Activated B cell treated with CpG ODN at 0.5 μM for 24 hours (primary cell): ENCODE measurements around the gene HHATL. TPM values are rescaled to one million over a fixed set of nuclear protein-coding genes. Genes with fewer than 3 reads are reported as not detected.

ENCODE experiments used
- ATAC-seq: fragments of 200-7000 bp; cut with Tn5 transposase; one replicate; pipeline ENCODE4 v1.10.0; 2021; ENCODE audit warnings: low read depth, mild to moderate bottlenecking, moderate library complexity
- CTCF ChIA-PET: fragments of 350-600 bp; sonication (Branson Sonifier 250); formaldehyde crosslinking; loops from one replicate; lab custom pipeline; 2021; ENCODE audit warnings: antibody characterized with exemption; lab: Charles Lee
- POLR2A ChIA-PET: fragments of 350-600 bp; sonication (Branson Sonifier 250); formaldehyde crosslinking; loops from one replicate; lab custom pipeline; 2021; ENCODE audit warnings: antibody characterized with exemption; lab: Charles Lee
- DNase-seq: peaks from one replicate; pipeline ENCODE4 v3.0.0; 2022
- H3K27ac Mint-ChIP-seq: one replicate; pipeline ENCODE4 v1.8.0; 2020; ENCODE audit warnings: mixed read lengths
- H3K27me3 Mint-ChIP-seq: one replicate; pipeline ENCODE4 v1.8.0; 2021; ENCODE audit warnings: mixed read lengths
- H3K36me3 Mint-ChIP-seq: one replicate; pipeline ENCODE4 v1.8.0; 2021; ENCODE audit warnings: low read depth, mixed read lengths
- H3K4me1 Mint-ChIP-seq: one replicate; pipeline ENCODE4 v1.8.0; 2021; ENCODE audit warnings: mixed read lengths
- H3K4me3 Mint-ChIP-seq: one replicate; pipeline ENCODE4 v1.8.0; 2020; ENCODE audit warnings: mild to moderate bottlenecking, mixed read lengths
- H3K9me3 Mint-ChIP-seq: one replicate; pipeline ENCODE4 v1.8.0; 2020; ENCODE audit warnings: mixed read lengths
- CTCF ChIP-seq: fragments of 200-600 bp; IDR thresholded peaks from one replicate; pipeline ENCODE4 v1.8.0; 2022; ENCODE audit warnings: antibody characterized with exemption, mild to moderate bottlenecking
- intact Hi-C: fragments of 100-400 bp; cut with micrococcal nuclease; formaldehyde crosslinking; loops from one replicate; pipeline ENCODE4 v1.15.1; 2024
- total RNA-seq: library from RNA; stranded (reverse); gene quantifications from 2 replicates; pipeline ENCODE4 v1.2.3, GENCODE V29; 2022

HHATL gene
- not detected in 2 replicates for total RNA-seq

DNA sequence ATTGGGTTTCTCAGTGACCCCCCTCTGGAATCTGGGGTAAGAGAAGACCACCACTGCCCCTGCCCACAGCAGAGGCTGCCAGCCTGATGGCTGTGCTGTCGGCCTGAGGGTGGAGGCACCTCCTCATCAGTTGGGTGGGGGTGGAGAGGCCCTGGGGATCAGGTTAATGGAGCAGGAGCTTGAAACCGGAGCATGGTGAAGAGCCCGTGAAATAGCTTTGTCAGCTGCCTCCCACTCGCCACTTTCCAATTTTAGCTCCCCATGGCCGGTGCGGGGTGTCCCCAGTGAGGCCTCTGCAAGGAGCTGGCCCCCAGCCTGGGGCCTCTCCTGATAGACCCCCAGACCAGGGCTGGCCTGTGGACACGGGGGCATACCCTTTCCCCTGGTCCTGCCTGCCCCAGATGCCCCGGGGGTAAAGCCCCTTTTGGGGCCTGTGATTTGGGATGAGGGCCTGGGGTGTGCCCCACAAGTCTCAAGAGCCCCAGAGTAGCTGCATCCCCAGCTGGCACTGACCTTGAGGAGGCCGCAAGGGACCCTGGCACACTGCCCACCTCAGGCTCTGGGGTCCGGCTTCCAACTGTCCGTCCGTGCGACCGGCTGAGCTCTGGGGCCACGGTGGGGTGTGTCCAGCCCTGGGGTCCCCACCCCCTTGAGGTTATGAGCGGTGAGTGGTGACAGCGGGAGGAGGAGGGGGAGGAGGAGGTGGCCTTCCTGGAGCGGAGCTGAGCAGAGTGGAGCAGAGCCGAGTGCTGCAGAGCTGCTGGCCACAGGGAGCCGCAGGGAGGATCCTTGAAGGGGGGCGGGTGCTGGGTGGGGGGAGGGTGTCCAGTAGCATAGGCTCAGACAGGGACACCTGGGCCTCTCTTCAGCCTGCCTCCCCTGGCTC is at the start of gene HHATL:
HHATL (minus strand) TSS at position 733 of the 886 bp plus-strand sequence. CDS start 1,972 bp downstream, outside the sequence.
- Mint-ChIP-seq H3K36me3 (no peaks in the 10 kb centered on the region), H3K4me1 (no peaks in the 10 kb centered on the region), H3K27ac (no peak within 1 kb of the TSS), H3K9me3 (no peaks in the 10 kb centered on the region), H3K4me3 (no peak within 1 kb of the TSS), H3K27me3 (peaks cover 17% of the 10 kb centered on the region)
- ATAC-seq = no peak
- DNase-seq = no peak
- CTCF ChIA-PET = no interaction called here
- POLR2A ChIA-PET = no interaction called here
- intact Hi-C loops = no loop called here
- TF ChIP-seq CTCF = no peak

- intact Hi-C loops = no loop called here
- no peak for TF ChIP-seq CTCF
These were observed 49.0 kb upstream of the HHATL start for GRCh38 chr3:42751609-42752008.

GRCh38 chr3:42750834-42751233 is 48.2 kb upstream of the HHATL start:
- Mint-ChIP-seq H3K27ac (no peak overlapping the region), H3K9me3 (no peaks in the 10 kb centered on the region), H3K4me1 (peaks cover 5% of the 10 kb centered on the region), H3K36me3 (no peaks in the 10 kb centered on the region), H3K4me3 (no peak overlapping the region), H3K27me3 (peaks cover 1% of the 10 kb centered on the region)
- ChIA-PET POLR2A (no interaction called here), CTCF (no interaction called here)
- intact Hi-C loops = no loop called here
- no peak for TF ChIP-seq CTCF
- no peak for DNase-seq
- ATAC-seq = no peak

More at GRCh38 chr3:42751609-42752008, 49.0 kb upstream of the HHATL start:
- H3K27me3 Mint-ChIP-seq = peaks cover 1% of the 10 kb centered on the region
- ATAC-seq (no peak), DNase-seq (no peak)
- ChIA-PET CTCF (no interaction called here), POLR2A (no interaction called here)
- H3K4me3 Mint-ChIP-seq = no peak overlapping the region
- H3K4me1 Mint-ChIP-seq = peaks cover 5% of the 10 kb centered on the region
- no peaks in the 10 kb centered on the region for H3K36me3 Mint-ChIP-seq
- no peak overlapping the region for H3K27ac Mint-ChIP-seq
- no peaks in the 10 kb centered on the region for H3K9me3 Mint-ChIP-seq

DNA sequence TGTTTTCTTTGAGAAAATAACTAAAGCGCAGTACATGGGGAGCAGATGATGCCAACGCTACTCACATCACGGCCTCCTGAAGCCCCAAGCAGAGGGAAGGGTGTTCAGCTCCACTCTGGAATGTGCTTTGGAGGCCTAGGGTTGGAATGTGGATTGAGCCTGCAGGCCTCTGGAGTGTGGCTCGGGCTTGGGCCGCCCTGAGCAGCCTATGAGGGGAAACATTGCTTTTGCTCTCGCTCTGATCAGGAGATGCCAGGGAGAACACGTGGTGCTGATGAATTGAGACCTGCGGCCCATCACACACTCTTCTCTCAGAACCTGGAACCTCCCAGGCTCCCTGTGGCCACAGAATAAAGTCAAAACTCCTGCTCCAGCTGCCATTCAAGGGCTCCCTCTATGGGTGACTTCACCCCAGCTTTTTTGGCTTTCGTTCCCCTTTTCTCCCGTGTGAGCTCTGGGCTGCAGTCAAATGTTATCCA is 47.2 kb upstream of the HHATL start:
- no peak for TF ChIP-seq CTCF
- Mint-ChIP-seq H3K27me3 (no peaks in the 10 kb centered on the region), H3K36me3 (no peaks in the 10 kb centered on the region), H3K27ac (no peak overlapping the region), H3K9me3 (no peaks in the 10 kb centered on the region), H3K4me3 (no peak overlapping the region), H3K4me1 (peaks cover 5% of the 10 kb centered on the region)
- DNase-seq = no peak
- ATAC-seq = no peak
- CTCF ChIA-PET = interaction anchor here (1.1 kb wide), 1 partner anchor 167 kb away, joined by 4 read pairs; the partner anchor contains the start of gene SEC22C
- POLR2A ChIA-PET = no interaction called here
- intact Hi-C loops = loop anchor here (10.0 kb wide), 1 partner anchor 505 kb away; no protein-coding TSS in a partner anchor
